HG03135 (cell line): ENCODE data around the gene PSMD3.
"Not testable (repeated sequence)": the region's sequence is repeated elsewhere in the genome, so short reads cannot be mapped to it uniquely, and the experiment has no call there.

Source experiments
- ATAC-seq: cut with Tn5 transposase; IDR thresholded peaks from one replicate; pipeline ENCODE4 v1.9.1; 2021; ENCODE audit warnings: mild to moderate bottlenecking, moderate library complexity; ENCODE audit not compliant: unreplicated experiment

The PSMD3 gene

GRCh38 chr17:39995438-39995837, 14.8 kb downstream of the PSMD3 start:
- no peak for ATAC-seq

- ATAC-seq = no peak
These were observed 15.6 kb downstream of the PSMD3 start for GRCh38 chr17:39996162-39996561.

- no peak for ATAC-seq
These were observed 16.2 kb downstream of the PSMD3 start for GRCh38 chr17:39996800-39997199.

GRCh38 chr17:39997543-39997942, 16.9 kb downstream of the PSMD3 start:
- no peak for ATAC-seq

GRCh38 chr17:39999067-39999466, 18.5 kb downstream of the PSMD3 start:
- no peak for ATAC-seq

GRCh38 chr17:40000161-40000560, 19.6 kb downstream of the PSMD3 start:
- ATAC-seq = no peak

- not testable (repeated sequence) for ATAC-seq
These were observed 20.7 kb downstream of the PSMD3 start for GRCh38 chr17:40001335-40001734.

GRCh38 chr17:40004072-40004471, 23.5 kb downstream of the PSMD3 start:
- ATAC-seq = no peak

GRCh38 chr17:40004712-40005111, 24.1 kb downstream of the PSMD3 start:
- no peak for ATAC-seq

- no peak for ATAC-seq
These were observed 24.9 kb downstream of the PSMD3 start for GRCh38 chr17:40005520-40005919.

- ATAC-seq = not testable (repeated sequence)
These were observed 30.4 kb downstream of the PSMD3 start for GRCh38 chr17:40010946-40011500.

- not testable (repeated sequence) for ATAC-seq
These were observed 31.5 kb downstream of the PSMD3 start for GRCh38 chr17:40012017-40012647.

GRCh38 chr17:40014375-40014980, 33.9 kb downstream of the PSMD3 start:
- ATAC-seq = no peak

- no peak for ATAC-seq
These were observed 34.7 kb downstream of the PSMD3 start, which contains the start of gene CSF3 for GRCh38 chr17:40015005-40015997. TSS of gene CSF3 (plus strand) at chr17:40015440. CDS start at chr17:40015475, 35 bp downstream.

GRCh38 chr17:40015998-40016985, 35.7 kb downstream of the PSMD3 start:
- ATAC-seq = no peak

GRCh38 chr17:40017422-40018080, 36.9 kb downstream of the PSMD3 start:
- no peak for ATAC-seq

GRCh38 chr17:40018211-40019121, 37.9 kb downstream of the PSMD3 start:
- no peak for ATAC-seq
